Gastrocnemius medialis (tissue), 4 donors: ENCODE data around the gene TRIM29. TPM values are rescaled to one million over a fixed set of nuclear protein-coding genes. Genes with fewer than 3 reads are reported as not detected.
"Not testable (repeated sequence)": the region's sequence is repeated elsewhere in the genome, so short reads cannot be mapped to it uniquely, and the experiment has no call there.

Source experiments
- ATAC-seq, 2 donors: fragments of 150-250 bp; one replicate each; pipeline ENCODE4 v1.9.1; 2016
- DNase-seq, 2 donors: peaks; one replicate each; pipeline ENCODE4 v3.0.0-alpha.2; 2019
- H3K27ac ChIP-seq, 4 donors: fragments of 200-600 bp; sonication (generic); 1 replicate in 1 of 4; 2 replicates in 3 of 4; pipeline ENCODE4 v1.5.1; 2016 to 2018; ENCODE audit warnings: mild to moderate bottlenecking in 2 of 4, moderate library complexity in 1 of 4
- H3K27me3 ChIP-seq, 3 donors: fragments of 200-600 bp; sonication (generic) in 2 of 3; 1 replicate in 1 of 3; 2 replicates in 2 of 3; pipeline versions ENCODE4 v1.5.1 to v1.6.0; 2016 to 2019; ENCODE audit warnings: mild to moderate bottlenecking in 1 of 3, moderate library complexity in 1 of 3
- H3K36me3 ChIP-seq, 2 donors: fragments of 200-600 bp; sonication (generic) in 1 of 2; one replicate each; pipeline ENCODE4 v1.5.1; 2017 to 2018
- H3K4me1 ChIP-seq, 2 donors: fragments of 200-600 bp; sonication (generic) in 1 of 2; one replicate each; pipeline ENCODE4 v1.5.1; 2016 to 2017; ENCODE audit warnings: mild to moderate bottlenecking in 2 of 2
- H3K4me3 ChIP-seq, 4 donors: fragments of 200-600 bp; sonication (generic) in 3 of 4; 1 replicate in 1 of 4; 2 replicates in 3 of 4; pipeline ENCODE4 v1.5.1; 2016 to 2019; ENCODE audit warnings: mild to moderate bottlenecking in 2 of 4
- H3K9me3 ChIP-seq, 3 donors: fragments of 200-600 bp; sonication (generic) in 2 of 3; 1 replicate in 1 of 3; 2 replicates in 2 of 3; pipeline ENCODE4 v1.5.1; 2016 to 2019
- POLR2A ChIP-seq, 2 donors: fragments of 450-650 bp; IDR thresholded peaks; one replicate each; pipeline ENCODE4 v1.6.1; 2017; ENCODE audit warnings: antibody characterized with exemption in 2 of 2, mild to moderate bottlenecking in 2 of 2, moderate library complexity in 2 of 2
- in situ Hi-C, 4 donors: fragments of 200-750 bp; cut with MboI; loops; one replicate each; pipeline versions ENCODE4 v1.15.0 to v1.8.0; 2017; ENCODE audit warnings: low sequenced_read_pairs in 4 of 4
- intact Hi-C: fragments of 100-400 bp; cut with DNase I; formaldehyde crosslinking; loops from one replicate; pipeline ENCODE4 v1.15.1; 2023; ENCODE audit warnings: low total_unique reads
- total RNA-seq, 4 donors: library from RNA; depleted of rRNA; stranded (reverse); fragments of >200 nt; gene quantifications; one replicate each; pipeline versions ENCODE4 v1.1.0 to v1.2.3, GENCODE V29; 2016
- TF ChIP-seq, protein P1 (sequence below), 5 experiments: fragments of 450-650 bp in 3 of 5; fragments of 200-600 bp in 2 of 5; sonication (generic) in 2 of 5; IDR thresholded peaks in 4 of 5; conservative IDR thresholded peaks in 1 of 5; 1 replicate in 4 of 5; 2 replicates in 1 of 5; pipeline ENCODE4 v1.5.1; 2016 to 2019; ENCODE audit warnings: antibody characterized with exemption in 5 of 5, mild to moderate bottlenecking in 3 of 5, moderate library complexity in 3 of 5

The TRIM29 gene
- total RNA-seq, 4 donors from 2014 or later = 0.65 to 2.9 (median 0.95) TPM; not detected in 1

DNA sequence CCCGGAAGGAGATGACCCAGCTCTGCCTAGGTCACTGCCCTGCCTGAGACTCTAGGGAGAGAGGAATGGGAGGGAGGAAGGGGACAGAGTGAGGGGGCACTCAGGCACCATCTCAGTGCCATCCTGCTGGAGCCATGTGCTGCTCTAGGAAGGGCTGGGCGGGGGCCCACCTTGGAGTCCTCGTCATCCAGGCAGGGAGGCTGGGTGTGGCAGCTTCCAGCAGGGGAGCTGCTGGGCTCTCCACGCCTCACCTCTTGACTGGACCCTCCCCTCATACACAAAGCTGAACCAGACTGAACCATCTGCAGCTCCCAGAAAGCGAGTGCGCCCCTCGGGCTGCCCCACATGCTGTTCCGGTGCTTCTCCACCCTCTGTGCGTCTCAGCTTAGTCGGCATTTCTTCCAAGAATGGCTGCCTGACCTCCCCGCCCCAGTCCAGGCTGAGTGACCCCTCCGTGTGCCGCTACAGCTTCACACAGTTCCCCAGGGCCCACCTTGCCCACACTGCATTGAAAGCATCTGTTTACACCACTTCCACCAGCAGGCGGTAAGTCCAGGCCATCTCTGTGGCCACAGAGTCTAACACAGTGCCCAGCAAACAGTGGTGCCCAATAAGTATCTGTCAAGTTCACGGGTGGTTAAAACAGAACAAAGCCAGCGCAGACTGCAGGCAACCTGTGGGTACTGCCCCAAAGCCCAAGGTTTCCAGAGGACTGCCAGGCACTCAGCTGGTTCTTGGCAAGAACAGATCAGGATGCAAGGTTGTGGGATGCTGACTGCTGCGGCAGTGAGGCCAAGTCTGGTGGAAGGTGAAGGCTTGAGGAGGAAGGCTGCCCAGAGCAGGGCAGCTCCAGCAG lies 9.4 kb upstream of the TRIM29 start:
- H3K27ac ChIP-seq = no peak overlapping the region
- intact Hi-C loops (no loop called here), in situ Hi-C loops (no loop called here)
- no peaks in the 10 kb centered on the region for H3K36me3 ChIP-seq
- peaks cover 12 to 24% (median 23%) of the 10 kb centered on the region in 3 donors for H3K27me3 ChIP-seq
- no peaks in the 10 kb centered on the region for H3K9me3 ChIP-seq
- no peak overlapping the region for H3K4me3 ChIP-seq
- DNase-seq (no peak), ATAC-seq (no peak)
- H3K4me1 ChIP-seq = no peaks in the 10 kb centered on the region
- TF ChIP-seq, protein P1, sequence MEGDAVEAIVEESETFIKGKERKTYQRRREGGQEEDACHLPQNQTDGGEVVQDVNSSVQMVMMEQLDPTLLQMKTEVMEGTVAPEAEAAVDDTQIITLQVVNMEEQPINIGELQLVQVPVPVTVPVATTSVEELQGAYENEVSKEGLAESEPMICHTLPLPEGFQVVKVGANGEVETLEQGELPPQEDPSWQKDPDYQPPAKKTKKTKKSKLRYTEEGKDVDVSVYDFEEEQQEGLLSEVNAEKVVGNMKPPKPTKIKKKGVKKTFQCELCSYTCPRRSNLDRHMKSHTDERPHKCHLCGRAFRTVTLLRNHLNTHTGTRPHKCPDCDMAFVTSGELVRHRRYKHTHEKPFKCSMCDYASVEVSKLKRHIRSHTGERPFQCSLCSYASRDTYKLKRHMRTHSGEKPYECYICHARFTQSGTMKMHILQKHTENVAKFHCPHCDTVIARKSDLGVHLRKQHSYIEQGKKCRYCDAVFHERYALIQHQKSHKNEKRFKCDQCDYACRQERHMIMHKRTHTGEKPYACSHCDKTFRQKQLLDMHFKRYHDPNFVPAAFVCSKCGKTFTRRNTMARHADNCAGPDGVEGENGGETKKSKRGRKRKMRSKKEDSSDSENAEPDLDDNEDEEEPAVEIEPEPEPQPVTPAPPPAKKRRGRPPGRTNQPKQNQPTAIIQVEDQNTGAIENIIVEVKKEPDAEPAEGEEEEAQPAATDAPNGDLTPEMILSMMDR (IDR thresholded peaks at IDR 0.05 in 4 of 5, conservative IDR thresholded peaks at IDR 0.05 in 1 of 5) = no peak
- no peak for TF ChIP-seq POLR2A (IDR thresholded peaks at IDR 0.05)

DNA sequence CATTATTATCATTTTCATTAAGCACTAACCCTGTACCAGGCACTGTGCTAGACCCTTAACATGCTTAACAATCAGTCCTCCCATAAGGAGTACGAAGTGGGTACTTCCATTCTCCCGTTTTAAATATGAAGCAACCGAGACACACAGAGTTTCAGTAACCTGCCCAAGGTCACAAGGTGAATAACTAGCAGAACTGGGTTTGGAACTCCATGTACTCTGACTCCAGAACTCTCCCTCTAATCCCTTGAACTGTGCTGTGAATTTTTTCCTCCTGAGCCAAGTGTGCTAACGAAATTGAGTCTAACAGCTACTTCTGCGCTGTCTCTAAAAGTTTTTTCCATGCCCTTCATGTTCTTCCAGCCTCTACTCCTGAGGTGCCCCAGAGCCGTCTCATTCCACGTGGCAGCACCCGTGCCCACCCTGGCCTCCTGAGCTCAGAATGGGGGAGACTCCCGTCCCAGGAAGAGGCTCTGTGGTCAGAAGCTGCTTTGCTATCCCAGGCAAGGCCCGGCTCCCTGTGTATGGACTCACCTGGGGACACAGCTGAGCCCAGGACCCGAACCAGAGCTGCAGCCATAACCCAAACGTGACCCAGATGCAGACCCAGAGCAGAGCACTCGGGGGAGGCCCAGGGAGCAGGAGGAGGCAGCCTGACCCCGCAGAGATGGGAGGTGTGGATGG lies 8.6 kb upstream of the TRIM29 start:
- no peaks in the 10 kb centered on the region for H3K36me3 ChIP-seq
- no peaks in the 10 kb centered on the region for H3K9me3 ChIP-seq
- DNase-seq (no peak), ATAC-seq (no peak)
- H3K4me3 ChIP-seq = no peak overlapping the region
- intact Hi-C loops (no loop called here), in situ Hi-C loops (no loop called here)
- no peaks in the 10 kb centered on the region for H3K4me1 ChIP-seq
- H3K27ac ChIP-seq = no peak overlapping the region
- TF ChIP-seq, protein P1 (IDR thresholded peaks at IDR 0.05 in 4 of 5, conservative IDR thresholded peaks at IDR 0.05 in 1 of 5) = no peak
- no peak for TF ChIP-seq POLR2A (IDR thresholded peaks at IDR 0.05)
- peaks cover 12 to 24% (median 23%) of the 10 kb centered on the region in 3 donors for H3K27me3 ChIP-seq

DNA sequence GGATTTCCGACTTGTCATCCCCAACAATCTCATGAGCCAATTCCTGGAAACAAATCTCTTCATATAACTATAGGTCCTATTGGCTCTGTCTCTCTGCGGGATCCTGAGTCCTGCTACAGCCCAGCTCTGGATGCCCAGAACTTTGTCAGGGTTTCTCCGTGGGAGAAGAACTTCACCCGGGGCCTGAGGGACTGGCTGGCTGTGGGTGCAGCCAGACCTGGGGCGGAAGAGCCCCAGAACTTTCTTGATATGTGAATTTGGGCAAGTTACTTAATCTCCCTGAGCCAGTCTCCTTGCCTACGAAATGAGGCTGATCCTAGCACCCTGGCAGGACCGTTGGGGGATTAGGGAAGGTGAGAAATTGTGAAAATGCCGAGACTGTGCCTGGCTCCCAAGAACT lies 6.6 kb upstream of the TRIM29 start:
- H3K36me3 ChIP-seq = no peaks in the 10 kb centered on the region
- no peaks in the 10 kb centered on the region for H3K9me3 ChIP-seq
- H3K4me3 ChIP-seq = no peak overlapping the region
- DNase-seq = no peak
- ATAC-seq = no peak
- no peaks in the 10 kb centered on the region for H3K4me1 ChIP-seq
- H3K27ac ChIP-seq = no peak overlapping the region
- in situ Hi-C loops (no loop called here), intact Hi-C loops (no loop called here)
- H3K27me3 ChIP-seq = peaks cover 9 to 23% (median 17%) of the 10 kb centered on the region in 3 donors
- TF ChIP-seq, protein P1 (IDR thresholded peaks at IDR 0.05 in 4 of 5, conservative IDR thresholded peaks at IDR 0.05 in 1 of 5) = no peak
- no peak for TF ChIP-seq POLR2A (IDR thresholded peaks at IDR 0.05)

DNA sequence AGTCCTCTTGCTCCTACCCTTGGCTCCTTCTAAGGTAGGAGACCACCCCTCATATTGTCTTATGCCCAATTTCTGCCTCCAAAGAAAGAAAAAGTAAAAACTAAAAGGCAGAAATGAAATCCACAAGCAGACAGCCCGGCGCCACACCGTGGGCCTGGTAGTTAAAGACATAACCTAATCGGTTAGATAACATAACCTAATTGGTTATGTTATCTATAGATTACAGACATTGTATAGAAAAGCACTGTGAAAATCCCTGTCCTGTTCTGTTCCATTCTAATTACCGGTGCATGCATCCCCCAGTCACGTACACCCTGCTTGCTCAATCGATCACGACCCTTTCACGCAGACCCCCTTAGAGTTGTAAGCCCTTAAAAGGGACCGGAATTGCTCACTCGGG lies 5.6 kb upstream of the TRIM29 start:
- intact Hi-C loops, H3K9me3 ChIP-seq, DNase-seq, H3K27ac ChIP-seq, in situ Hi-C loops, H3K4me3 ChIP-seq, H3K36me3 ChIP-seq, ATAC-seq, H3K4me1 ChIP-seq: not testable (repeated sequence)
- H3K27me3 ChIP-seq = peaks cover 10 to 23% (median 12%) of the 10 kb centered on the region in 3 donors

DNA sequence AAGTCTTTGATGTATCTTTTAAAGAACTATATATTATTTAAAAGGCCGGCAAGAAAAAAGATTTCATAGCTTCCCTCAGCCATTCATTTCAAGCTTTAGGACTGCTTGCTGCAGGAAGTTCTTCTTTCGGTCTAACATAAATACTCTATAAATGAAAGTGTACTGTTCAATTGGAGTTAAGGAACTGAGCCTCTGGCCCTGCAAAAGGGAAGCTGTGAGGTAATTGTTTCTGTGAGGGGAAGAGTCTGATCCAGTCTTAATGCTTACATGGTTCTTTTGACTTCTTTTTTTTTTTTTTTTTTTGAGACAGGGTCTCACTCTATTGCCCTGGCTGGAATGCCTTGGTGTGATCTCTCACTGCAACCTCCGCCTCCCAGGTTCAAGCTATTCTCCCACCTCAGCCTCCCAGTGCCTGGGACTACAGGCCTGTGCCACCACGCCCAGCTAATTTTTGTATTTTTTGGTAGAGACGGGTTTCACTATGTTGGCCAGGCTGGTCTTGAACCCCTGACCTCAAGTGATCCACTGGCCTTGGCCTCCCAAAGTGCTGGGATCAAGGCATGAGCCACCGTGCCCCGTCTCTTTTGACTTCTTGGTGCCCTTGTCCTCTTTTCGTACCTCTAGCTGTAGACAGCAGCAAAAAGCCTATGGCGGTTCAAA lies 4.7 kb upstream of the TRIM29 start:
- Histone ChIP-seq H3K36me3 (no peaks in the 10 kb centered on the region), H3K27me3 (peaks cover 5 to 23% (median 7%) of the 10 kb centered on the region in 3 donors), H3K9me3 (no peaks in the 10 kb centered on the region), H3K4me3 (no peak overlapping the region), H3K4me1 (no peaks in the 10 kb centered on the region), H3K27ac (no peak overlapping the region)
- TF ChIP-seq, protein P1 (IDR thresholded peaks at IDR 0.05 in 4 of 5, conservative IDR thresholded peaks at IDR 0.05 in 1 of 5) = no peak
- no peak for TF ChIP-seq POLR2A (IDR thresholded peaks at IDR 0.05)
- intact Hi-C loops (no loop called here), in situ Hi-C loops (no loop called here)
- no peak for ATAC-seq
- no peak for DNase-seq
